B cell (primary cell): ENCODE measurements around the gene RSBN1. TPM values are rescaled to one million over a fixed set of nuclear protein-coding genes. Genes with fewer than 3 reads are reported as not detected.

Experiments
- ATAC-seq: fragments of 200-7000 bp; cut with Tn5 transposase; one replicate; pipeline ENCODE4 v1.10.0; 2021; ENCODE audit warnings: low read depth, mild to moderate bottlenecking, moderate number of reproducible peaks, moderate library complexity
- CTCF ChIA-PET: fragments of 350-600 bp; sonication (Branson Sonifier 250); formaldehyde crosslinking; loops from one replicate; lab custom pipeline; 2021; ENCODE audit warnings: antibody characterized with exemption, inconsistent platforms; lab: Charles Lee
- POLR2A ChIA-PET: fragments of 350-600 bp; sonication (Branson Sonifier 250); formaldehyde crosslinking; loops from one replicate; lab custom pipeline; 2021; ENCODE audit warnings: antibody characterized with exemption; lab: Charles Lee
- DNase-seq: peaks from one replicate; pipeline ENCODE4 v3.0.0; 2013
- H2AFZ ChIP-seq: 2 replicates; pipeline ENCODE4 v1.6.1; 2012; ENCODE audit warnings: mild to moderate bottlenecking, low read depth, low read length; ENCODE audit not compliant: insufficient read depth, poor library complexity, severe bottlenecking
- H3K27ac ChIP-seq, 2 donors: 1 replicate in 1 of 2; 2 replicates in 1 of 2; pipeline ENCODE4 v1.5.1; 2012 to 2013; ENCODE audit warnings: low read length in 2 of 2, mild to moderate bottlenecking in 2 of 2, moderate library complexity in 1 of 2
- H3K27me3 ChIP-seq, 4 experiments: fragments of 200-600 bp in 1 of 4; sonication (generic) in 1 of 4; replicated peaks in 1 of 4; 1 replicate in 2 of 4; 2 replicates in 2 of 4; pipeline versions ENCODE4 v1.6.1 to v1.7.0; 2013 to 2016; ENCODE audit warnings: low read length in 3 of 4, mild to moderate bottlenecking in 2 of 4, mixed read lengths in 1 of 4, moderate library complexity in 1 of 4; ENCODE audit not compliant: insufficient read depth in 4 of 4, control insufficient read depth in 3 of 4; ENCODE audit errors: control extremely low read depth in 1 of 4
- H3K36me3 ChIP-seq, 2 experiments: replicated peaks in 1 of 2; 1 replicate in 1 of 2; 2 replicates in 1 of 2; pipeline versions ENCODE4 v1.6.1 to v1.7.1; 2013; ENCODE audit warnings: low read length in 1 of 2; ENCODE audit not compliant: insufficient read depth in 2 of 2, control insufficient read depth in 1 of 2; ENCODE audit errors: control extremely low read depth in 1 of 2, extremely low read depth in 1 of 2
- H3K4me1 ChIP-seq, 2 donors: fragments of 200-600 bp in 1 of 2; sonication (generic) in 1 of 2; 1 replicate in 1 of 2; 2 replicates in 1 of 2; pipeline versions ENCODE4 v1.5.1 to v1.6.1; 2013 to 2017; ENCODE audit warnings: low read length in 2 of 2; ENCODE audit not compliant: control insufficient read depth in 2 of 2, insufficient read depth in 2 of 2
- H3K4me2 ChIP-seq: replicated peaks from 2 replicates; pipeline ENCODE3; 2012; ENCODE audit warnings: mild to moderate bottlenecking, low read depth, low read length; ENCODE audit not compliant: poor library complexity, severe bottlenecking
- H3K4me3 ChIP-seq, 5 experiments: fragments of 200-600 bp in 1 of 5; sonication (generic) in 1 of 5; 1 replicate in 3 of 5; 2 replicates in 2 of 5; pipeline versions ENCODE4 v1.5.1 to v1.7.0; 2011 to 2016; ENCODE audit warnings: low read length in 4 of 5, mild to moderate bottlenecking in 4 of 5, low read depth in 2 of 5, control low read depth in 1 of 5, moderate library complexity in 1 of 5; ENCODE audit not compliant: insufficient read depth in 1 of 5; ENCODE audit errors: control extremely low read depth in 1 of 5, extremely low read depth in 1 of 5
- H3K79me2 ChIP-seq: fragments of 200-600 bp; sonication (generic); one replicate; pipeline ENCODE4 v1.6.0; 2016; ENCODE audit warnings: low read length; ENCODE audit not compliant: control insufficient read depth, insufficient read depth
- H3K9ac ChIP-seq: fragments of 200-600 bp; sonication (generic); 2 replicates; pipeline ENCODE4 v1.6.1; 2017; ENCODE audit warnings: mild to moderate bottlenecking, low read length, moderate library complexity
- H3K9me3 ChIP-seq, 3 donors: one replicate each; pipeline versions ENCODE4 v1.6.1 to v1.7.1; 2013; ENCODE audit warnings: low read length in 2 of 3; ENCODE audit not compliant: control insufficient read depth in 2 of 3, insufficient read depth in 1 of 3; ENCODE audit errors: control extremely low read depth in 1 of 3
- H4K20me1 ChIP-seq: 2 replicates; pipeline ENCODE4 v1.6.0; 2012; ENCODE audit warnings: mild to moderate bottlenecking, low read length; ENCODE audit not compliant: insufficient read depth, control insufficient read depth, poor library complexity, severe bottlenecking
- H3K27ac Mint-ChIP-seq: one replicate; pipeline ENCODE4 v1.8.0; 2021; ENCODE audit warnings: mixed read lengths
- H3K27me3 Mint-ChIP-seq: one replicate; pipeline ENCODE4 v1.8.0; 2021; ENCODE audit warnings: mixed read lengths
- H3K4me1 Mint-ChIP-seq: one replicate; pipeline ENCODE4 v1.8.0; 2021; ENCODE audit warnings: mixed read lengths
- H3K4me3 Mint-ChIP-seq: one replicate; pipeline ENCODE4 v1.8.0; 2021; ENCODE audit warnings: mixed read lengths
- H3K9me3 Mint-ChIP-seq: one replicate; pipeline ENCODE4 v1.8.0; 2022; ENCODE audit warnings: mixed read lengths; ENCODE audit not compliant: insufficient read depth
- CTCF ChIP-seq: fragments of 200-600 bp; IDR thresholded peaks from one replicate; pipeline ENCODE4 v1.8.0; 2022; ENCODE audit warnings: antibody characterized with exemption, mild to moderate bottlenecking
- EZH2 ChIP-seq: IDR thresholded peaks from 2 replicates; pipeline ENCODE4 v1.6.1; 2012; ENCODE audit warnings: borderline replicate concordance, low read depth, mild to moderate bottlenecking, moderate library complexity, low read length; ENCODE audit not compliant: insufficient read depth, poor library complexity, severe bottlenecking
- WGBS: methylation state at CpG from one replicate; pipeline ENCODE4 v1.1.5; 2013; ENCODE audit warnings: missing lambda C conversion rate; ENCODE audit not compliant: insufficient coverage; 5-methylcytosine and 5-hydroxymethylcytosine counted together
- intact Hi-C: fragments of 100-400 bp; cut with micrococcal nuclease; formaldehyde crosslinking; loops from one replicate; pipeline ENCODE4 v1.10.0; 2022
- polyA plus RNA-seq: library from polyadenylated mRNA; depleted of rRNA; stranded (reverse); fragments of >200 nt; gene quantifications from 2 replicates; pipeline ENCODE4 v1.2.3, GENCODE V29; 2012
- total RNA-seq, 2 donors: library from RNA; stranded (reverse); fragments of 120-200 nt in 1 of 2; gene quantifications; 1 replicate in 1 of 2; 2 replicates in 1 of 2; pipeline versions ENCODE4 v1.2.3 to v1.2.4, GENCODE V29; 2013 to 2022

Gene RSBN1
- total and polyA plus RNA-seq, 2 donors (not counting 1 experiment from before 2014, with no cell fraction given): 20.6 to 40.2 TPM

- Mint-ChIP-seq H3K4me3 (no peak overlapping the region), H3K27ac (no peak overlapping the region), H3K4me1 (peaks cover 3% of the 10 kb centered on the region), H3K9me3 (no peaks in the 10 kb centered on the region), H3K27me3 (no peaks in the 10 kb centered on the region)
- 93% methylated on average over 2 of the region's 3 CpGs for WGBS
- DNase-seq (no peak), ATAC-seq (no peak)
- H4K20me1 ChIP-seq: no peaks in the 10 kb centered on the region
- peaks cover 2 to 8% of the 10 kb centered on the region in 2 experiments for H3K36me3 ChIP-seq
- no peaks in the 10 kb centered on the region for H3K4me1 ChIP-seq
- no peak overlapping the region for H3K27ac ChIP-seq
- H3K27me3 ChIP-seq: no peaks in the 10 kb centered on the region
- ChIA-PET CTCF (no interaction called here), POLR2A (no interaction called here)
- H2AFZ ChIP-seq: no peak overlapping the region
- H3K9me3 ChIP-seq: no peaks in the 10 kb centered on the region
- H3K4me3 ChIP-seq: no peak overlapping the region
- H3K4me2 ChIP-seq: no peak overlapping the region
- TF ChIP-seq EZH2 (no peak), CTCF (no peak)
- H3K9ac ChIP-seq: no peak overlapping the region
- no peaks in the 10 kb centered on the region for H3K79me2 ChIP-seq
- intact Hi-C loops: no loop called here
Observed at GRCh38 chr1:113749402-113749801, 62.9 kb downstream of the RSBN1 start.

GRCh38 chr1:113747376-113747775 lies 64.9 kb downstream of the RSBN1 start:
- no peak overlapping the region for H3K27ac Mint-ChIP-seq
- H3K9me3 Mint-ChIP-seq: no peaks in the 10 kb centered on the region
- CTCF ChIA-PET: no interaction called here
- H3K27me3 Mint-ChIP-seq: no peaks in the 10 kb centered on the region
- no peak overlapping the region for H3K27ac ChIP-seq
- ATAC-seq: no peak
- no peak overlapping the region for H3K4me3 ChIP-seq
- H3K79me2 ChIP-seq: no peaks in the 10 kb centered on the region
- no peak overlapping the region for H3K4me2 ChIP-seq
- no peaks in the 10 kb centered on the region for H3K9me3 ChIP-seq
- no peaks in the 10 kb centered on the region for H3K4me1 ChIP-seq
- no peak for TF ChIP-seq EZH2
- H3K27me3 ChIP-seq: no peaks in the 10 kb centered on the region
- WGBS: no CpG with 5 or more reads among the region's 1 CpG
- POLR2A ChIA-PET: no interaction called here
- peaks cover 2 to 6% of the 10 kb centered on the region in 2 experiments for H3K36me3 ChIP-seq
- no peaks in the 10 kb centered on the region for H4K20me1 ChIP-seq
- no peak overlapping the region for H3K4me3 Mint-ChIP-seq
- DNase-seq: no peak
- no peaks in the 10 kb centered on the region for H3K4me1 Mint-ChIP-seq
- no peak overlapping the region for H3K9ac ChIP-seq
- intact Hi-C loops: no loop called here
- H2AFZ ChIP-seq: no peak overlapping the region
